HG03354 (cell line): Measurements from ENCODE around the gene SLC25A4.
"Not testable (repeated sequence)": the region's sequence is repeated elsewhere in the genome, so short reads cannot be mapped to it uniquely, and the experiment has no call there.

Experiments
- ATAC-seq: cut with Tn5 transposase; IDR thresholded peaks from one replicate; pipeline ENCODE4 v1.9.1; 2021; ENCODE audit warnings: mild to moderate bottlenecking; ENCODE audit not compliant: unreplicated experiment, poor library complexity, severe bottlenecking

SLC25A4 gene

DNA sequence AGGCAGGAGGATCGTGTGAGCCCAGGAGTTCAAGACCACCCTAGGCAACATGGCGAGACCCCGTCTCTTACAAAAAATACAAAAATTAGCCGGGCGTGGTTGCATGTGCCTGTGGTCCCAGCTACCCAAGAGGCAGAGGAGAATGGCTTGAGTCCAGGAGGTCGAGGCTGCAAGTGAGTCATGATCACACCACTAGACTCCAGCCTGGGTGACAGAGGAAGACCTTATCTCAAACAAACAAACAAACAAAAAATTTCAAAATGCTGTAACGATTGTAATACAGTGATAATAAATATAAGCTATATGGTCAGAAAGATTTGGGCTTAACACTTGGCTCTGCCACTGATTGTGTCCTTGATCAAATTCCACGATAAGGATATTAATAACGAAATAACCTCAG lies 24.2 kb downstream of the SLC25A4 start:
- ATAC-seq = no peak

DNA sequence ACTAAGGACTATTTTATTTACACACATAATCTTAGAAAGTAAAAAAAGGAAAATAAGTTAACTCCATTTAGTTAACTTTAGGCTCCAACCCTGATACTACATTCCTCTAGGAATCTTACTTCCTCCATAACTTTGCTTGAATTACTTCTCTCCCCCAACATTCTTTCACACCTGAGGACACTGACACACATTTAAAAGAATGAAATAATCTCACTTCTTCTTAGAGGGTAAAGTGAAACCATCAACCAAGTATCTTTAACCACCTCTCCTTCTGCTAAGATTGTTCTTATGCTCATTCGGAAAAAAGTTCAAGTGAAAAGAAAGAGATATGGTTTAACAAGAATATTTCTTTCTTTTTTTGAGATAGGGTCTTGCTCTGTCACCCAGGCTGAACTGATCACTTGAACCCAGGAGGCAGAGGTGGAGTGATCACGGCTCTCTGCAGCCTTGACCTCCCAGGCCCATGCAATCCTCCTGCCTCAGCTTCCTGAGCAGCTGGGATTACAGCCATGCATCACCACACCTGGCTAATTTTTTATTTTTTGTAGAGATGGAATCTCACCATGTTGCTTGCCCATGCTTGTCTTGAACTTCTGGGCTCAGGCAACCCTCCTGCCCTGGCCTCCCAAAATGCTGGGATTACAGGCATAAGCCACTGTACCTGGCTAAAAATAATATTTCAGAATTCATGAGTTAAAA lies 28.5 kb downstream of the SLC25A4 start:
- peak; percentile 88 for ATAC-seq

GRCh38 chr4:185179488-185179887 lies 36.4 kb downstream of the SLC25A4 start:
- no peak for ATAC-seq

GRCh38 chr4:185182239-185182638 lies 39.2 kb downstream of the SLC25A4 start:
- no peak for ATAC-seq

DNA sequence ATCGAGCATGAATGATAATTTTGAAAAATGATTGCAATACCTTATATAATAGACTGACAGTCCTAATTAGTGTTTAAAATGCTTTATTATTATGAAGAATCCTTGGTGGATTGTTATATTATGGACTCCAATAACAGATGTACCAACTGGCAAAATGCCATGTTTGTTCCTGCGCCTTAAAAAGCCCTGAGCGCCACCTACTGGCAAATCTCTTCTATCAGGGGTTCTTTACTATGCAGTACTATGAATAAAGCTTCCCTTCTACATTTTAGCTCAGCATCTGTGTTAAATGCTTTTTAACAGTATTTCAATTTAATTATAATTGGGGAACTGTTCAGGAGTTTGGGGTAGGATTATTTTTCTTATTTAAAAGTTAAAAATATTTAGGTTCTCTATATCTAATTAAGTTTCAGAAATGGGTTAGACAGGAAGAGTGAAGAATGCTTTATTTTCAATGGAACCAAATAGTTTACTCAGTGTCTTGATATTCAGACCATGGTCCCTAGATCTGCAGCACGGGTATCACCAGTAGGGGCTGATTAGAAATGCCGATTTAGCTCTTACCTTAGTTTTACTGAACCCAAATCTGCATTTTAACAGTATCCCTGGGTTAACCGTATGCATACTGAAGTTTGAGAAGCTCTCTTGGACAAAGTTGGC lies 40.7 kb downstream of the SLC25A4 start:
- ATAC-seq = peak; percentile 67

GRCh38 chr4:185186769-185187168 lies 43.7 kb downstream of the SLC25A4 start:
- no peak for ATAC-seq

- no peak for ATAC-seq
These were observed 46.7 kb downstream of the SLC25A4 start for GRCh38 chr4:185189606-185190305.

DNA sequence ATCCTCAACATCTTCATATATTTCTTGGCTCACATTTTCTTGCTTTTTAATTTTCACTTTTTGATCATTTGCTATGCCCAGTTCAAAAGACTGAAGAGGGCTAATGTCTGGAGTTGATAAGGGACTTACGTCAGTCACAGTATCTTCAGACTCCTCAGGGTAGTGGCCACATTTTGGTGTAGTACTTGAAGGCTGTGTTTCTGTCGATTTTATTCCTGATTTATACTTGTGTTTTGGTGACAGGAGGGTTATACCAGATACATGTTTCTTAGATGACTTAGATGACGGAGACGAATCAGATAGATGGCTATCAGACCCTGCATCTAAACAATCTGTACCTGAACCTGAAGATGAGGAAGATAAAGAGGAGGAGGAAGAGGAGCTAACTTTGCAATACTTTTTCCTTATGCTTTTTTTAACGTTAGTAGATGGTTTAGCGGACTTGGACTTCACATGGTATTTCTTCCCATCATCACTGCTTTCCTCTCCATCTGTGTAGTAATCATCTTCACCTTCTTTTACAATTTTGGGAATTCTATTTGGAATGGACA lies 47.3 kb downstream of the SLC25A4 start:
- no peak for ATAC-seq

GRCh38 chr4:185192059-185192458 lies 49.0 kb downstream of the SLC25A4 start:
- peak; percentile 92 for ATAC-seq

GRCh38 chr4:185194924-185195888 lies 52.1 kb downstream of the SLC25A4 start:
- no peak for ATAC-seq

- no peak for ATAC-seq
These were observed 53.4 kb downstream of the SLC25A4 start for GRCh38 chr4:185196437-185196836.

GRCh38 chr4:185198189-185198588 lies 55.1 kb downstream of the SLC25A4 start:
- ATAC-seq = not testable (repeated sequence)
